Heart left ventricle (tissue), 16 donors: ENCODE data around the gene FBXO9. TPM values are rescaled to one million over a fixed set of nuclear protein-coding genes. Genes with fewer than 3 reads are reported as not detected.
A peak's percentile ranks its signal among the peaks of the same experiment; 100 is the strongest.

Experiments
- ATAC-seq, 4 donors: fragments of 200-7000 bp; cut with Tn5 transposase; one replicate each; pipeline ENCODE4 v1.9.1; 2020 to 2022; ENCODE audit warnings: moderate library complexity in 4 of 4, mild to moderate bottlenecking in 3 of 4, moderate number of reproducible peaks in 1 of 4
- DNase-seq, 5 donors: peaks; one replicate each; pipeline ENCODE4 v3.0.0-alpha.2; 2020
- H3K27ac ChIP-seq, 12 donors: fragments of 200-600 bp; sonication (generic) in 4 of 12; one replicate each; pipeline versions ENCODE4 v1.5.0 to v1.8.0; 2016 to 2022; ENCODE audit warnings: mild to moderate bottlenecking in 2 of 12
- H3K27me3 ChIP-seq, 9 donors: fragments of 200-600 bp; sonication (generic) in 2 of 9; one replicate each; pipeline versions ENCODE4 v1.5.1 to v1.8.0; 2016 to 2022; ENCODE audit warnings: mild to moderate bottlenecking in 3 of 9
- H3K36me3 ChIP-seq, 9 donors: fragments of 200-600 bp; sonication (generic) in 2 of 9; one replicate each; pipeline versions ENCODE4 v1.5.0 to v1.8.0; 2018 to 2022; ENCODE audit warnings: mild to moderate bottlenecking in 2 of 9
- H3K4me1 ChIP-seq, 12 donors: fragments of 200-600 bp; sonication (generic) in 4 of 12; one replicate each; pipeline versions ENCODE4 v1.5.0 to v1.8.0; 2016 to 2022; ENCODE audit warnings: mild to moderate bottlenecking in 3 of 12
- H3K4me3 ChIP-seq, 12 donors: fragments of 200-600 bp; sonication (generic) in 4 of 12; one replicate each; pipeline versions ENCODE4 v1.5.0 to v1.8.0; 2017 to 2022; ENCODE audit warnings: mild to moderate bottlenecking in 9 of 12, moderate library complexity in 4 of 12
- H3K9me3 ChIP-seq, 12 donors: fragments of 200-600 bp; sonication (generic) in 4 of 12; one replicate each; pipeline versions ENCODE4 v1.5.0 to v1.8.0; 2016 to 2022; ENCODE audit warnings: mild to moderate bottlenecking in 1 of 12
- CTCF ChIP-seq, 12 donors: fragments of 200-600 bp; sonication (generic) in 4 of 12; IDR thresholded peaks; one replicate each; pipeline versions ENCODE4 v1.5.0 to v1.8.0; 2018 to 2022; ENCODE audit warnings: antibody characterized with exemption in 12 of 12, mild to moderate bottlenecking in 5 of 12
- POLR2A ChIP-seq, 2 donors: fragments of 450-650 bp; IDR thresholded peaks; one replicate each; pipeline ENCODE4 v1.6.1; 2017; ENCODE audit warnings: antibody characterized with exemption in 2 of 2, mild to moderate bottlenecking in 2 of 2, moderate library complexity in 2 of 2
- WGBS, 4 donors: extraction: QIAGEN DNeasy Blood & Tissue Kit in 2 of 4; methylation state at CpG; one replicate each; pipeline versions ENCODE4 v1.1.5 to v1.1.7; 2013 to 2018; 5-methylcytosine and 5-hydroxymethylcytosine counted together
- intact Hi-C, 10 donors: fragments of 100-400 bp; cut with DNase I; formaldehyde crosslinking; loops; one replicate each; pipeline versions ENCODE4 v1.11.1 to v1.14.2; 2022
- polyA plus RNA-seq, 2 donors: library from polyadenylated mRNA; stranded (reverse); fragments of 200-250 nt; gene quantifications; one replicate each; pipeline ENCODE4 v1.2.3, GENCODE V29; 2013
- total RNA-seq, 9 donors: library from RNA; depleted of rRNA in 2 of 9; stranded (reverse); fragments of >200 nt in 2 of 9; fragmentation: NEBNext Ultra II Directional in 3 of 9; extraction: Animal tissue kit (Norgen Biotek cat#: 25700) in 3 of 9; gene quantifications; one replicate each; pipeline versions ENCODE4 v1.1.0 to v1.2.4, GENCODE V29; 2016 to 2023
- donor health status: ischemic (EF 13 %, LVEDD 7.1; RV severe dilation, severe dysfunction).
- donor health status: healthy with polysubstance abuse.
- donor health status: DM: no; HTN: yes; CAD: no.
- donor health status: DM: no; HTN: no; CAD: no.
- donor health status: ischemic (EF 25% LVEDD 6.9; RV normal size, moderate dysfunction).
- donor health status: ischemic (EF 25% LVEDD 5.7; RV mildly dilated, moderate dysfunction).
- donor health status: healthy.
- donor health status: DM: yes; HTN: yes; CAD: no.
- donor health status: ischemic (EF 35%, LVEDD 5.7; RV mildly dilated, moderate dysfunction).
- donor health status: nonischemic (EF 11% LVEDD 7.7; RV severe dilation, severe dysfunction).
- donor health status: DM: yes; HTN: yes; CAD: no.
- donor health status: PGD.
- donor health status: ischemic (EF 29% LVEDD 5.4; RV normal size, mild dysfunction).
- donor health status: nonischemic (EF 23%, LVEDD 6.1; RV moderate dilation, normal function).

FBXO9 gene
- total and polyA plus RNA-seq, 11 donors = 9.0 to 98.9 (median 69.7) TPM

- Histone ChIP-seq H3K27ac (peak overlapping the region in 7 of 12 donors; percentile 32 to 62 (median 55)), H3K4me1 (peaks cover 0 to 52% (median 25%) of the 10 kb centered on the region in 12 donors), H3K27me3 (no peaks in the 10 kb centered on the region), H3K9me3 (no peaks in the 10 kb centered on the region), H3K36me3 (peaks cover 0 to 79% (median 38%) of the 10 kb centered on the region in 9 donors), H3K4me3 (no peak overlapping the region)
- TF ChIP-seq POLR2A (IDR thresholded peaks at IDR 0.05) (no peak), CTCF (IDR thresholded peaks at IDR 0.05) (no peak)
- ATAC-seq (peak in 2 of 4 donors; percentile 16 to 25), DNase-seq (no peak)
- 39 to 51% (median 47%) methylated on average over 4 of the region's 4 CpGs for WGBS, 4 donors
- intact Hi-C loops = no loop called here
Measured at GRCh38 chr6:53033764-53034163, 31.4 kb upstream of the FBXO9 start.

GRCh38 chr6:53035549-53036213 lies 29.5 kb upstream of the FBXO9 start:
- TF ChIP-seq CTCF (IDR thresholded peaks at IDR 0.05) (no peak), POLR2A (IDR thresholded peaks at IDR 0.05) (no peak)
- Histone ChIP-seq H3K27me3 (no peaks in the 10 kb centered on the region), H3K36me3 (peaks cover 0 to 79% (median 37%) of the 10 kb centered on the region in 9 donors), H3K9me3 (no peaks in the 10 kb centered on the region), H3K4me1 (peaks cover 0 to 52% (median 25%) of the 10 kb centered on the region in 12 donors), H3K4me3 (no peak overlapping the region), H3K27ac (peak overlapping the region in 5 of 12 donors; percentile 14 to 56 (median 40))
- 43 to 63% (median 57%) methylated on average over 8 of the region's 8 CpGs for WGBS, 4 donors
- ATAC-seq (peak; percentile 24 to 73 (median 65)), DNase-seq (no peak)
- intact Hi-C loops = no loop called here

GRCh38 chr6:53038141-53038540 lies 27.1 kb upstream of the FBXO9 start:
- H3K27ac ChIP-seq = no peak overlapping the region
- H3K4me3 ChIP-seq = no peak overlapping the region
- WGBS, 4 donors = 53 to 86% (median 79%) methylated on average over 1 of the region's 1 CpG
- no peak for TF ChIP-seq POLR2A (IDR thresholded peaks at IDR 0.05)
- TF ChIP-seq CTCF (IDR thresholded peaks at IDR 0.05) = no peak
- no peaks in the 10 kb centered on the region for H3K9me3 ChIP-seq
- intact Hi-C loops = no loop called here
- no peaks in the 10 kb centered on the region for H3K27me3 ChIP-seq
- peaks cover 0 to 62% (median 35%) of the 10 kb centered on the region in 12 donors for H3K4me1 ChIP-seq
- H3K36me3 ChIP-seq = peaks cover 0 to 63% (median 28%) of the 10 kb centered on the region in 9 donors
- no peak for ATAC-seq
- DNase-seq = no peak

- no peak overlapping the region for H3K4me3 ChIP-seq
- no peak overlapping the region for H3K27ac ChIP-seq
- ATAC-seq (no peak), DNase-seq (no peak)
- no peaks in the 10 kb centered on the region for H3K27me3 ChIP-seq
- H3K36me3 ChIP-seq = peaks cover 0 to 61% (median 28%) of the 10 kb centered on the region in 9 donors
- peaks cover 0 to 62% (median 33%) of the 10 kb centered on the region in 12 donors for H3K4me1 ChIP-seq
- TF ChIP-seq POLR2A (IDR thresholded peaks at IDR 0.05) (no peak), CTCF (IDR thresholded peaks at IDR 0.05) (no peak)
- intact Hi-C loops = no loop called here
- H3K9me3 ChIP-seq = no peaks in the 10 kb centered on the region
Measured at GRCh38 chr6:53038596-53038995, 26.6 kb upstream of the FBXO9 start.
